Sigmoid colon (tissue), 7 donors: ENCODE measurements around the gene WNK2. TPM values are rescaled to one million over a fixed set of nuclear protein-coding genes. Genes with fewer than 3 reads are reported as not detected.

Experiments
- DNase-seq: peaks from one replicate; pipeline ENCODE4 v3.0.0-alpha.2; 2019
- H3K27ac ChIP-seq, 4 donors: fragments of 200-600 bp; sonication (generic); one replicate each; pipeline ENCODE4 v1.5.1; 2016 to 2019; ENCODE audit warnings: mild to moderate bottlenecking in 1 of 4
- H3K27me3 ChIP-seq, 3 donors: fragments of 200-600 bp; sonication (generic); one replicate each; pipeline ENCODE4 v1.5.1; 2019; ENCODE audit warnings: mild to moderate bottlenecking in 1 of 3
- H3K36me3 ChIP-seq, 4 donors: fragments of 200-600 bp; sonication (generic); one replicate each; pipeline ENCODE4 v1.5.1; 2016 to 2019
- H3K4me1 ChIP-seq, 4 donors: fragments of 200-600 bp; sonication (generic); one replicate each; pipeline ENCODE4 v1.5.1; 2017 to 2019
- H3K4me3 ChIP-seq, 4 donors: fragments of 200-600 bp; sonication (generic); one replicate each; pipeline ENCODE4 v1.5.1; 2017 to 2019; ENCODE audit warnings: mild to moderate bottlenecking in 2 of 4, moderate library complexity in 1 of 4
- H3K9me3 ChIP-seq, 4 donors: fragments of 200-600 bp in 3 of 4; sonication (generic) in 3 of 4; one replicate each; pipeline versions ENCODE4 v1.5.1 to v1.6.1; 2013 to 2019
- EP300 ChIP-seq, 4 donors: sonication (generic); formaldehyde crosslinking; IDR thresholded peaks; one replicate each; pipeline ENCODE4 v1.6.1; 2017; ENCODE audit warnings: antibody characterized with exemption in 4 of 4
- POLR2A ChIP-seq, 2 donors: fragments of 450-650 bp; IDR thresholded peaks; one replicate each; pipeline ENCODE4 v1.6.1; 2016; ENCODE audit warnings: antibody characterized with exemption in 2 of 2, mild to moderate bottlenecking in 2 of 2, moderate library complexity in 2 of 2
- POLR2AphosphoS5 ChIP-seq, 4 donors: sonication (generic); formaldehyde crosslinking; IDR thresholded peaks; one replicate each; pipeline ENCODE4 v1.6.1; 2017; ENCODE audit warnings: antibody characterized with exemption in 4 of 4
- WGBS, 2 donors: extraction: QIAGEN DNeasy Blood & Tissue Kit; methylation state at CpG; one replicate each; pipeline ENCODE4 v1.1.7; 2013; 5-methylcytosine and 5-hydroxymethylcytosine counted together
- intact Hi-C: fragments of 100-400 bp; cut with DNase I; formaldehyde crosslinking; loops from one replicate; pipeline ENCODE4 v1.15.1; 2023
- polyA plus RNA-seq, 3 donors: library from polyadenylated mRNA; stranded (reverse); fragments of 200-250 nt; gene quantifications; one replicate each; pipeline ENCODE4 v1.2.3, GENCODE V29; 2013
- total RNA-seq, 4 donors: library from RNA; depleted of rRNA; stranded (reverse); fragments of >200 nt; gene quantifications; one replicate each; pipeline ENCODE4 v1.1.0, GENCODE V29; 2016
- TF ChIP-seq, protein P1 (sequence below), 4 experiments: fragments of 450-650 bp in 3 of 4; fragments of 200-600 bp in 1 of 4; IDR thresholded peaks; one replicate each; pipeline ENCODE4 v1.5.1; 2016 to 2019; ENCODE audit warnings: antibody characterized with exemption in 4 of 4, mild to moderate bottlenecking in 3 of 4, moderate library complexity in 2 of 4
- donor health status: healthy with polysubstance abuse.
- donor health status: Bipolar disorder and iron deficiency.
- donor health status: healthy.

Gene WNK2
- total and polyA plus RNA-seq, 7 donors, result 12.6 to 95.8 (median 20.0) TPM

DNA sequence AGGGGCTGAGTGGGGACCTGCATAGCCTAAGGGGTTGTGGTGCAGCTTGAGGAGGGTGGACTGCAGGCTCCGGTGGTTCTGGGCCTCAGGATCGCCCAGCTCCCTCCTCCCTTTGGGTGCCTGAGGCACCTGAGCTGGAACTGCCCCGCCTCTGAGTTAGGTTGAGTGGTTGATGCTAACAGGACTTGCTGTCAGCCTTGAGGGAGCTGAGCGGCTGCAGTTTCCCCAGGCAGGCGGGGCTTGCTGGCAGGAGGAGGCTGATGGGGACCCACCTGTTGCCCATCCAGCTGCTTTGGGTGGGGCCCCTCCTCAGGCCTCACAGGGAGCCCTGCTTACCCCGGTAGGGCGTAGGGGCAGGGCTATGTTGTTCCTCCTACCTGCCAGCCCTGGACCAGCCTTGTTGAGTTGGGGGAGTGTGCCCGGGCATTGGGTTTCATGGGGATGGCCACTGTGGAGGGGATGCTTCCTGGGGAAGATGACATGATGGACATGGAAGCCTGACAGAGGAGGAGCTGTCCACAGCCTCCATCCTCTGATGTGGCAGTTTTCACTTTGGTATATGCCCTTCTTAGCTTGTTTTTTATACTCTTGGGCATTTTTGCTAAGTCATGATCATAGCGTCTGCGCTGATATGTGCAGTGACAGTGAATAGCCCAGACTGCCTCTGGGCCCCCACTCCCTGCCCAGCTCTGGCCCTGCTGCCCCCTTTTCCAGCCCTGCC is 14.3 kb downstream of the WNK2 start:
- no peaks in the 10 kb centered on the region for H3K27me3 ChIP-seq
- DNase-seq, result no peak
- H3K4me1 ChIP-seq, result peaks cover 0 to 80% (median 71%) of the 10 kb centered on the region in 4 donors
- H3K36me3 ChIP-seq, result no peaks in the 10 kb centered on the region
- peak overlapping the region; percentile 72 to 82 (median 77) for H3K27ac ChIP-seq
- intact Hi-C loops, result no loop called here
- TF ChIP-seq POLR2A (IDR thresholded peaks at IDR 0.05) (no peak), POLR2AphosphoS5 (IDR thresholded peaks at IDR 0.05) (no peak), EP300 (IDR thresholded peaks at IDR 0.05) (no peak)
- TF ChIP-seq, protein P1, sequence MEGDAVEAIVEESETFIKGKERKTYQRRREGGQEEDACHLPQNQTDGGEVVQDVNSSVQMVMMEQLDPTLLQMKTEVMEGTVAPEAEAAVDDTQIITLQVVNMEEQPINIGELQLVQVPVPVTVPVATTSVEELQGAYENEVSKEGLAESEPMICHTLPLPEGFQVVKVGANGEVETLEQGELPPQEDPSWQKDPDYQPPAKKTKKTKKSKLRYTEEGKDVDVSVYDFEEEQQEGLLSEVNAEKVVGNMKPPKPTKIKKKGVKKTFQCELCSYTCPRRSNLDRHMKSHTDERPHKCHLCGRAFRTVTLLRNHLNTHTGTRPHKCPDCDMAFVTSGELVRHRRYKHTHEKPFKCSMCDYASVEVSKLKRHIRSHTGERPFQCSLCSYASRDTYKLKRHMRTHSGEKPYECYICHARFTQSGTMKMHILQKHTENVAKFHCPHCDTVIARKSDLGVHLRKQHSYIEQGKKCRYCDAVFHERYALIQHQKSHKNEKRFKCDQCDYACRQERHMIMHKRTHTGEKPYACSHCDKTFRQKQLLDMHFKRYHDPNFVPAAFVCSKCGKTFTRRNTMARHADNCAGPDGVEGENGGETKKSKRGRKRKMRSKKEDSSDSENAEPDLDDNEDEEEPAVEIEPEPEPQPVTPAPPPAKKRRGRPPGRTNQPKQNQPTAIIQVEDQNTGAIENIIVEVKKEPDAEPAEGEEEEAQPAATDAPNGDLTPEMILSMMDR (IDR thresholded peaks at IDR 0.05), result no peak
- 24 to 69% methylated on average over 10 of the region's 10 CpGs for WGBS, 2 donors
- H3K4me3 ChIP-seq, result no peak overlapping the region
- no peaks in the 10 kb centered on the region for H3K9me3 ChIP-seq

DNA sequence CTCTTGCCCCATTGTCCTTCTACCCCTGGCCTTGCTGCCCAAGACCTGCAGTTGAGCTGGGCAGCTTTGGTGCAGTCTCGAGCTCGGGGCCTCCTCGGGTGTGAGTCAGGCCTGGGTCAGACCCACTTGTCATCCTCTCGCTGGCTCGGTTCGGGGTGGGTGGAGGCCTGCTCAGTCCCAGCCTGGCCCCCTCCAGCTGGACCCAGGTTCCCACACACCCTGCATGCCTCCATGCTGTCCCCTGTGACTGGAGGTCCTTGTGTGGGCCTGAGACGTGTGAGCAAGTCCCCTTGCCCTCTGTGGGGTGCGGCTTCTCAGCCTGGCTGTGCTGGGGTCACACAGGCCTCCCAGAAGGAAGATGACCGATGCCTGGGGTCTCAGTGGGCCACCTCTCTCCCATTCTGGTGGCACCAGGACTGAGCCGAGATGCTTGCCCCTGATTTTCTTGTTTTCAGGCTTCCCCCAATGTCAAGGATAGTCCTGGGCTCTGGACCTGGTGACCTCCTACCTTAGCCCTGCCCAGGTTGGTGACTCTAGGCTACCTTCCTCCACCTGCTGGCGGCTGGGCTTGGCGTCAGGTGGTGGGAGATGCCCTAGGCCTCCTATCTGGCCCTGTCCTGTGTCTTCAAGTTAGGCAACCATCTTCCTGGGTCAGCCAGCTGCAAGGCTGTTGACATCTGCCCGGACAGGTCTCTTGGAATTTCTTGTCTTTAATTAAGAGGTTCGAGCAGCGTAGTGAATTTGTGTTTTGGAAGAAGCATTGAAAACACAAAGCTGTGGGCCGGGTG is 15.1 kb downstream of the WNK2 start:
- Histone ChIP-seq H3K4me1 (peaks cover 0 to 80% (median 70%) of the 10 kb centered on the region in 4 donors), H3K27ac (peak overlapping the region; percentile 72 to 82 (median 77)), H3K27me3 (no peaks in the 10 kb centered on the region), H3K4me3 (no peak overlapping the region), H3K9me3 (no peaks in the 10 kb centered on the region), H3K36me3 (no peaks in the 10 kb centered on the region)
- no peak for TF ChIP-seq POLR2AphosphoS5 (IDR thresholded peaks at IDR 0.05)
- TF ChIP-seq, protein P1 (IDR thresholded peaks at IDR 0.05), result no peak
- TF ChIP-seq POLR2A (IDR thresholded peaks at IDR 0.05), result no peak
- TF ChIP-seq EP300 (IDR thresholded peaks at IDR 0.05), result no peak
- 71 to 90% methylated on average over 16 of the region's 16 CpGs for WGBS, 2 donors
- intact Hi-C loops, result no loop called here
- DNase-seq, result no peak

DNA sequence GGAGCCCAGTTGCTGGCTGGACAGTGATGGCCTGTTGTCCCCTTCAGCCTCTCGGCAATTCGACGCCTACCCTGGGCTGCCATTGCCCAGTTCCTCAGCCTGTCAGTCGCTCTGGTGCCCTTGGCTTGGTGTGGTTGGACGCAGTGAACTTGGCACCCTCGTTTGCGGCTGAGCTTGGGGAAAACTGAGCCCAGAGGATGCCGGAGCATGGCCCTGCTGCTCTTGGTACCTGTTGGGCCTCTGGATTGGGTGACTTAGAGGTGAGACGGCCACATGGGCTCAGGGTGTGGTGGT is 16.5 kb downstream of the WNK2 start:
- 79 to 94% methylated on average over 9 of the region's 9 CpGs for WGBS, 2 donors
- intact Hi-C loops, result no loop called here
- Histone ChIP-seq H3K36me3 (no peaks in the 10 kb centered on the region), H3K4me3 (no peak overlapping the region), H3K27ac (peak overlapping the region; percentile 77 to 86 (median 84)), H3K4me1 (peaks cover 0 to 83% (median 74%) of the 10 kb centered on the region in 4 donors), H3K9me3 (no peaks in the 10 kb centered on the region), H3K27me3 (no peaks in the 10 kb centered on the region)
- TF ChIP-seq EP300 (IDR thresholded peaks at IDR 0.05), result no peak
- TF ChIP-seq POLR2AphosphoS5 (IDR thresholded peaks at IDR 0.05), result no peak
- TF ChIP-seq, protein P1 (IDR thresholded peaks at IDR 0.05), result no peak
- TF ChIP-seq POLR2A (IDR thresholded peaks at IDR 0.05), result no peak
- DNase-seq, result no peak

DNA sequence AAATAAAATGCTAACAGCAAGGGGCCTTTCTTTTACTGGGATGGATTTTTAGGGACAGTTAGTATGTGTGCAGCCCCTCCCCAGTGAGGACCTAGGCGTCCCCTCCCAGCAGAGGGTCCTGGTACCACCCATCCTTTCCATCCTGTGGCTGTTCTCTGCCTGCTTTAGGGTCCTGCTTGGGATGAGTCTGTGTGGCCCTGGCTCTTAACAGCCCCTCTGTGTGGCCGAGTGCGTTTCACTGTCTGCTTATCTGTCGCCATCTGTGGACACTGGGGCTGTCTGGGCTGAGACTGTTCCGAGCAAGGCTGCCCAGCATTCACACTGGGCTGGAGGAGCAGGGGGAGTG is 17.0 kb downstream of the WNK2 start:
- no peaks in the 10 kb centered on the region for H3K27me3 ChIP-seq
- peak overlapping the region; percentile 77 to 86 (median 84) for H3K27ac ChIP-seq
- no peak for DNase-seq
- no peaks in the 10 kb centered on the region for H3K9me3 ChIP-seq
- H3K4me3 ChIP-seq, result no peak overlapping the region
- H3K4me1 ChIP-seq, result peaks cover 0 to 88% (median 79%) of the 10 kb centered on the region in 4 donors
- TF ChIP-seq POLR2A (IDR thresholded peaks at IDR 0.05) (no peak), EP300 (IDR thresholded peaks at IDR 0.05) (no peak), POLR2AphosphoS5 (IDR thresholded peaks at IDR 0.05) (no peak)
- TF ChIP-seq, protein P1 (IDR thresholded peaks at IDR 0.05), result no peak
- H3K36me3 ChIP-seq, result no peaks in the 10 kb centered on the region
- intact Hi-C loops, result no loop called here
- 32 to 75% methylated on average over 5 of the region's 5 CpGs for WGBS, 2 donors
